ENCODE results near the gene REEP3. TPM values are rescaled to one million over a fixed set of nuclear protein-coding genes. Genes with fewer than 3 reads are reported as not detected.
A peak's percentile ranks its signal among the peaks of the same experiment; 100 is the strongest.

REEP3 gene
- polyA plus RNA-seq, 1 donor: 12.4 TPM

DNA sequence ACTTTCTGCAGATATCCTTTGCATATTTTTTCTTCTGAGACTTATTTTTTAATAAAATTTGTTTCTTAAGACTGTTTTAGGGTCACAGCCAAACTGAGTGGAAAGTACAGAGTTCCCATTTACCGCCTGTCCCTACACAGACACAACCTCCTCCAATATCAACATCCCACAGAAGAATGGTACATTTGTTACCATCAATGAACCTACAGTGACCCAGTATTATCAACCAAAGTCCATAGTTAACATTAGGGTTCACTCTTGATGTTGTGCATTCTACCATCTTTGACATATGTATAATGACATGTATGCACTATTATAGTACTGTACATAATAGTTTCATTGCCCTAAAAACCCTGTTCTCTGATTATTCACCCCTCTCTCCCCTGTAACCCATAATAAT is 14.6 kb upstream of the REEP3 start:
- DNase-seq: no peak

DNA sequence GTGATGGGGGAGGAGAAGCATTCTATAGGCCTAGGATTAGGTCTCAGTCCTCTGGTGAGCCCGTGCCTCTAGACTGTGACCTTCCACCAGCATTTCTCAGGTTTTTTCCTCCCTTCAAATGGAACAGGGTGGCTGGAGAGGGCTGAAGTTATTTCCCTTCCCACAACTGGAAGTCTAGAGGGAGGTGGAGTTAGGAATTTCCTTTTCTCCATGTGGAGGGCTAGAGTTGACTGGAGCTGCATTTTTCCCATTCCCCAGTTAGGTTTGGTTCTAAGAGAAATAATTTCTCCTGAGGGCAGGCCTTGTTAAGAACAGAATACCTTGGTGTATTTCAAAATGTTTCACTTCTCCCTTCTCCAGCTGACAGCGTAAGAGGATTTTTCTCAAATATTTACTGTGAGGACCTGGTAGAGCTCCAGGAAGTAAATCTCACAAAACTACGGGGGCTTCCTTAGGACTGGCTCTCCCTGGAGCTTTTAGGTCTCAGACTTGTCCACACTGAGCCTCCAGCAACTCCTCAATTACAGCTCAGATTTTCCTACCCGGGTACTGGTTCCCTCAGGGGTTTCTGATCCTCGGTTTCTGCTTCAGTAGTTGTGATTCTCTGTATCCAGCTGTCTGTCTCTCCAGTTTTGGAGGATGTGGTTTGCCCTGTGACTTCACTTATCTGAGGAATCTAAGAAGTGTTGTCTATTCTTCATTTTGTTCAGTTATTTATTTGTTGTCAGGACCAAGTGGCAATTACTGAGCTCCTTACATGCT is 6.0 kb upstream of the REEP3 start:
- DNase-seq: no peak

DNA sequence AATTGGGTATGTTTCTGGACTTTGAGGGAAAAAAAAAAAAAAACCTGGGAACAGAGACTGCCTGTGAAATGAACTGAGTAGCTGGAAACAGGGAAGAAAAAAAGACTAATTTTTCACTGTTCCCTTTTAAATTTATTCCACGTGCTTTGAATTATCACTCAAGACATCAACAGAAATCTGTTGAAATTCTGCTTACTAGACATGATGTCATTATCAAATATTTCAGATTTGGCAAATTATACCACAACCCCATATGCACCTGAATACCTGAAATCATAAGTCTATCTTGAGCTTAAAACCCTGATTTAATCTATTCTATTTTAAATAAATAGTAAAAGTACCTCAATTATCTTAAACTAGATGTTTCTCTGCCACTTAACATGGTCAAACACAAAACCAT is 5.0 kb upstream of the REEP3 start:
- DNase-seq: no peak

DNA sequence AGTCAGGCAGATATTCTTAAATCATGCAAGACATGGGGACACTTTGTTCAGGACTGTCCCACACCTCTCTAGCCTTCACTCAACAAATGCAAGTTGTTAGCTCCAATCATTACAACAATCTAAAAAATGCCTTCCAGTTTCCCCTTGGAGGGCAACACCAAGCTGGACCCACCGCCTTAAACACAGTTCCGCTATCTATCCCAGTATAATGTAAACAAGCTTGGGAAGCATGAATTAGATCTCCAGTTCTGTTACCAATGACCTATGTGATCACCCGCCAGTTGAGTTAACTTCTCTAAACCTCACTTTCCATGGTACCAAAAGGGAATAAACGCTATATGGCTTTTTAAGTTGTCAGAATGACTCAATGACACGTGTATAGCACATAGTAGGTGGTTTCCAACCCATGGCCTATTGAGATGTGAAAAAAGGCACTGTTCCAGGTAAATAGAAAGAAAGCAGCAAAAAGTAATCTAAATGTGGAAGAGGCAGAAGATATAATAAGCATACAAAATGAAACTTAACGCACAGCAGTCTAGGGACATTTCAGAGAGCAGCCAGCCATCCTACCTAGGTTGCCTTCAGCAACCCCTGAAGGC is 2.4 kb upstream of the REEP3 start:
- no peak for DNase-seq

DNA sequence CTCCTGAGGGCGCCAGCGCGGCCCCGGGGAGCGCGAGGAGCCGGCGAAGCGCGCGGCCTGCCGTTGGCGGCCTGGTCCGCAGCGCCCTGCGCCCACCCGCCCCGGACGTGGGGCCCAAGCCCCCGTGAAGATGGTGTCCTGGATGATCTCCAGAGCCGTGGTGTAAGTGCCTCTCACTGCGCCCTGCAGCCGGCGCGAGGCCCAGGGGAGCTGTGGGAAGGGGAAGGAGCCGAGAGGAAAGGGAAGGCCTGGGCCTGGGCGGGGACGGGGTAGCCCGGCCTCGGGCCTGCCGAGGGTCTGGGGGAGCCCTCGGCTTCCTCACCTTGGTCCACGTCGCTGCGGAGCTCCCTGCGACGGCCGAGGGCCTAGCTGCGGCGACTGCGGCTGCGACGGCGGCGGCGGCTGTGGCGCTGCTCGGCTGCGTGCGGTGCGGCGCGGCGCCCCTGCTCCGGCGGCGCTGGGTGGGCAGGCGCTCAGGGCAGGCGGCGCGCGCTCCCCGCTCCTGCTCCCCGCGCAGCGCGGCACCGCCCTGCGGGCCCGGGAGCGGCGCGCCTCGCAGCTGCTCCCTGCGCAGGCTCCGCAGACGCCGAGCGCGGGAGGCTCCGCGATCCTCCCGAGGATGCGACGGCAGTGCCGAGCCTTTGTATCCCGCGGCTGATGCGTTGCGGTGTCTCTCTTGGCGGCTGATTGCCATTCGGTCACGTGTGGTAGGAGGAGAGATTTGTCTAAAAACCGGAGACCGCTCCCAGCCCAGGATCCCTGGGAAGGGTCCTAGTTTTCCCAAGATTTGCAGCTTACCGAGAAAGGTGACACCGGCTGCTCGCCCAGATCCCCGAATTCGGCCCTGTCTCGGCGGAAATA is 445 bp downstream of the REEP3 start:
- peak; percentile 82 for DNase-seq

DNA sequence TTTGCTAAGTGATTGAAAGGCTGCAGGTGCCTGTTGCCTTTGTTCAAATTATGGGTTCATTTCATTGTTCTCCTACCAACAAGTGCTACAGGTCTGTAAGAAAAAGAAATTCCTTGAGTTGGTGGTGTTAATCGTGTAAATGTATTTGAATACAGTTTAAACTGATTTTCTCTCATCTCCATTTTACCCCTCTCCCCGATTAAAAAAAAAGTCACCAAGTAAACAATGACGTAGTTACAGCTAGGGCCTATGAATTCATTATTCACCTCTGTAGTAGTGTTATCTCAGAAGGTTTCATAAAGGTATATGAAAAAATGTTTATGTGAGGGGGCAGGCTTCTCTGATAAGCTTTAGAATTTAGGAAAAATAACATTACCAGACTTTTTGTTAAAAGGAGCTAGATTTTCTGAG is 1.1 kb downstream of the REEP3 start:
- DNase-seq: no peak

DNA sequence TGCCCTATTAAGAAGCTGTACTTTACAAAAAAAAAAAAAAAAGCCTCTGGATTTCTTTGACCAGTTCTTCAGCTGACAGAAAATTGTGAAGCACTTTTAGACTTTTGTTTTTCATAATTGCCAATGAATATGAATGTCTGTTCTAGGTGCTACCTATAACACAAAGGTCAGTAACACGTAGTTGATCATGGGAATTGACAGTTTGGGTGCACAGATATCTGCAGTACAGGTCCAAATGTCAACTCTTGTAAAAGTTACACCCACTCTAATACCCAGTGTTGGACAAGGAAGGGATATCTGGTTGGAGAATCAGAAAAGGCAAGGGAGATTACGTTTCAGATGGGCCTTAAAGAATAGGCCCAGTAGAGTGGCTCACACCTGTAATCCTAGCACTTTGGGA is 1.8 kb downstream of the REEP3 start:
- no peak for DNase-seq

DNA sequence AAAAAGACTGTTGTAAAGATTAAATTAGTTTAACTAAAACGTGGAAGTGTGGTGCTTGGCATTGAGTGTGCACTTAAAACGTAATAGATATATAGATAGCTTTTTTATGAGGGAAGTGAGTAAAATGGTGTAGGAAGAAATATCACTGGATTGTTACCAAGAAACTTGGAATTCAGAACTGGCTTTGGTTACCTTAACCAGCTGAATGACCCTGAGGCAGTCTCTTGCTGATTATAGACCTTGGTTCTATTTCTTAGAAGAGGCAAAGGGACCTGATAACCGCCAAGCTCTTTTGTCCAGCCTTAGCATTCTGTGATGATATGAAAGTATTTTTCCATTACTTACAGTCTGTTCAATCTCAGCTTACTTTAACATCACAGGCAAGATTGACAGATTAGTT is 3.8 kb downstream of the REEP3 start:
- DNase-seq: no peak

DNA sequence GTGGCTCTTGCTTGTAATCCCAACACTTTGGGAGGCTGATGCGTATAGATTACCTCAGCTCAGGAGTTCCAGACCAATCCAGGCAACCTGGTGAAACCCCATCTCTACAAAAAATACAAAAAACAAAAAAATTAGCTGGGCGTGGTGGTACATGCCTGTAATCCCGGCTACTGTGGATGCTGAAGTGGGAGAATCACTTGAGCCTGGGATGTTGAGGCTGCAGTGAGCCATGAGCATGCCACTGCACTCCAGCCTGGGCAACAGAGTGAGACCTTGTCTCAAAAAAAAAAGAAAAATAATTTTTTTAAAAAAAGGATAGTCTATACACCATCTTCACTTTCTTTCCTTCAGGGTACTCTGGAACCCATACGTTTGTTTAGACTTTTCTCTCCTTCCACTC is 6.2 kb downstream of the REEP3 start:
- no peak for DNase-seq

DNA sequence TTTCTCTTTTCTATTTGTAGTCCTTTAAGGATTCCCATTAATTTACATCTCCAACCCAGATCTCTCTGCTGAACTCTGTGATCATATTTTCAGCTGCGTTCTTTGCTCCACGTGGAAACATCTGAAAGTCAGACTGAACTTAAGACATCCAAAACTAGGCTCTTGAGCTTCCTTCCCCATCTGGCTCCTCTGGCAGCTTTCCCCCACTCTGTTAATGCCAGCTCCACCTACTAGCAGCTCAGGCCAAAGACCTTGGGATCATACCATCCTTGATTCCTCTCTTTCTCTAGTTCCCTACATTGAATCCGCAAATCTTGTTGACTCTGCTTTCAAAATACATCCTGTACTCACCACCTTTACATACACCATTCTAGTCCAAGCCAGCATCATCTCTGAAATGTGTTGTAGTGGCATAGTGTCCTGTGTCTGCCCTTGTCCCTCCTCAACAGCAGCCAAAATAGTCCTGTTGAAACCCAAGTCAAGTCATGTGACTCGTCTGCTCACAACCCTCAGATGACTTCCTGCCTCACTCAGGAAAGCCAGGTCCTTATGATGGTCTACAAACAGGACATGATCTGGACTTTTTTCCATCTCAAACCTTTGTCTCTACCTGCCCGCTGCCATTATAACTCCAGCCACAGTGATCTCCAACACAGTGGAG is 7.0 kb downstream of the REEP3 start:
- no peak for DNase-seq

DNA sequence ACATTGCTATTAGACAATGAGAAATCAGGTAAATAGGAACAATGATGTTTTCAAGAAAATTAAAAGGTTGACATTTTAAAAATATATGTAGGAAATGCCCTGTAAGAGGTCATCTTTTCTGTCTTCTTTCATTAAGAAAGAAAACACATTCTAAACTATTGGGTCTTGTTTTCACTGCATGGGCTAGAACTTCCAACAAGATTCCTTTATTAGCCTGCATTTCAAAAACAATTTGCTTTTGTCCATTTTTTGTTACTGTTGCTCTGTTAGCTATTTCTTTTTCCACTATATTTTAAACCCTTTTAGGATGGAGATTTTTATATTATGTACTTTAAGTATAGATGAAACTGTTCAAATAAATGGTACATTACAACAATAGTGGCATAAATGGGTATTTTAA is 9.2 kb downstream of the REEP3 start:
- DNase-seq: no peak

DNA sequence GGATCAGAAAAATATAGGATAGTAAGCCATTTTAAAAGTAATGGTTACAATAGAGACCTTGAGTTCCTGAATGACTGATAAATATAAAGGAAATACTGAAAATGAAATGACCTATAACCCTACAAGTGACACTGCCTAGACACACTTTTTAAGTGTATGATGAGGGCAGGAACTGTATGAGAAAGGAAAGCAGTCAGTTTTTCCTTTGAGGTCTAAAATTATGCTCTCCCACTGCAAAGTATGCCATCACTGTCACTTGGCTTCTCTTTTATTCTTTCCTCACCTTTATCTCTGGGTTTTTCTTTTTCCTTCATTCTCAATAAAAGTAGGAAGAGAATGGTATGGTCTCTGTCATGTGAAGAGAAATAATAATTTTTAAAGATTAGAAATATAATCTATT is 13.5 kb downstream of the REEP3 start:
- DNase-seq: no peak

DNA sequence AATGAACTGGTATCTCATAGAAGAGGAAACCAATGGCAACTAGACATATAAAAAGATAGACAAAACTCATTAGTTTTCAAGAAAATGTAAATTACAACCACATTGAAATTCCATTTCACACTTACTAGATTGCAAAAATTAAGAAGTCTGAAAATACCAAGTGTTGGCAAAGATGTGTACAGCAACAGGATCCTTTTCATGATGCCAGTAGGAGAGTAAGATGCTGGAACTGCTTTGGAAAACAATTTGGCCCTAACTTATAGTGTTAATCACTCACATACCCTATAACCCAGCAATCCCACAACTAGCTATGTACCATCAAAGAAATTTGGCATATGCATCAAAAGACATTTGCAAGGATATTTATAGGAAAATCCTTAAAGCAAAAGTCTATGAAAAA is 15.5 kb downstream of the REEP3 start:
- no peak for DNase-seq

DNA sequence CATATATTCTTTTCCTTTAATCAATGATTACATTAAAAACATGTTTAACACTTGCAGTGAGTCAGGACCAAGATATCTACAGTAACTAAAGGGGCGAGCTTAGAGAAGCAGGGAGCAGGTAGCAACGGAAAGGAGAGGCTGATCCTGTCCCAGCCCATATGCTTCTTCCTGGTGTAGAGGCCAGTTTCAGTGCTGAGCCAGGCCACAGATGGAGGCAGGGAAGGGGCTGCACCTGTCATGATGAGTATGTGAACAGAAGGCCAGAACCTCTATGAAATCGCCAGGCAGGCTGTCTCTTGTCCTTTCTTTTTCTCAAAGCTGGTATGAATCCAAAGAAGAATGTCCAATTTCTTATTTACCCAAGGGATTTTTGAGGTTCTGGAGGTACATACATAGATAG is 16.3 kb downstream of the REEP3 start:
- DNase-seq: no peak

DNA sequence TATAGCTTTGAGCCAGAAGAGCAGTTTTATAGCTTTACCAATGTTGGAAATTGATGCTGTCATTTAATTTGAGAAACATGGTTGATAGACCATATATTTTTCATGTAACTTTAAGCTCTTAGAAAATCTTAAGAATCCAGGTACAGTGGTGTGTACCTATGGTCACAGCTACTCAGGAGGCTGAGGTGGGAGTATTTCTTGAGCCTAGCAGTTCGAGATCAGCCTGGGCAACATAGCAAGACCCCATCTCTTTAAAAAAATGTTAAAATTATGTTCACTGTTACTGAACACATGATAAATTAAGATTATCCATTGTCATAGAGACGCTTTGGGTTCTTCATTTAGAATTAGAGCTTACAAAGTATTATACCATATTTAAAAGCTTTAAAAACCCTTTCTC is 18.2 kb downstream of the REEP3 start:
- no peak for DNase-seq

DNA sequence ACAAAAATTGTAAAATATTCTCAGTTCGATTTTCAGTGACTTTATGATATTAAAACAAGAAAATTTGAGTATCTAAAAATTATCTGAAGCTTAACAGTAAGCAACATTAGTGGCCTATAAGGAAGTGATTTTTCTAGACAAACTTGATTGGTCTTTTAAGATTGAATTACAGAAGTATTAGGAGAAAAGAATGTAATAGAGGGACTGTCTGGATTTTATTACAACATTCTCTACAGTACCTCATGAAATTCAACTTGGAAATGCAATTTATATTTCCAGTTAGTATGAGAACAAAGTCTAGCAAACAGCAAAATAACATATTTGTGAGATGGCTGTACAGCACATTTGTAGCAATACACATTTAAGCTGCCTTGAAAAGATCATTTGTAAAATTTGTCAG is 18.8 kb downstream of the REEP3 start:
- no peak for DNase-seq

DNA sequence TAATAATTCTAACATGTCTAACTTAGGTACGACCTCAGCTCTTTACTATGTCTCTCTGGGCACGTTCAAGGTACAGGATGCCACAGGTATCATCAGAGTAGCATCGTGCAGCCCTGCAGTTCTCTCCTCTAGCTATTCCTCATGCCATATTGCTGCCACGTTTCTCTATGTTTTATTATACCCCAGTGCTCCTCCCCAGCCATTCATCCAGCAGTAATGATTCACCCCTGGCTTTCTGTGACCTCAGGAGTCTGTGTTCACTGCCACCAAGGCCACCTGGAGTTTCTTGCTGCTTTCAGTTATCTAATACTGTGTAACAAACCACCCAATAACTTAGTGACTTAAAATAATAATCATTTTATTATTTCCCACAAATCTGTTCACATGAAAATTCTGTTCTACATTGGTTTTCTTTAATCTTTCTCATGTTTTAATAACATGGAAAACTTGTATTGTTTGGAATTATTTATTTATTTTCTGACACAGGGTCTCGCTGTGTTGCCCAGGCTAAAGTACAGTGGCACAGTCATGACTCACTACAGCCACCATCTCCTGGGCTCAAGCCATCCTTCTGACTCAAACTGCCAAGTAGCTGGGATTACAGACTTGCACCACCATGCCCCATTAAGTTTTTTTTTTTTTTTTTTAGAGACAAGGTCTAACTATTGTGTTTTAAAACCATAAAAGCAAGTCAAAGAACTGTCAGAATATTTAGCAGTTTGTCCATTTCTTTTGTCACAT is 21.8 kb downstream of the REEP3 start:
- no peak for DNase-seq

DNA sequence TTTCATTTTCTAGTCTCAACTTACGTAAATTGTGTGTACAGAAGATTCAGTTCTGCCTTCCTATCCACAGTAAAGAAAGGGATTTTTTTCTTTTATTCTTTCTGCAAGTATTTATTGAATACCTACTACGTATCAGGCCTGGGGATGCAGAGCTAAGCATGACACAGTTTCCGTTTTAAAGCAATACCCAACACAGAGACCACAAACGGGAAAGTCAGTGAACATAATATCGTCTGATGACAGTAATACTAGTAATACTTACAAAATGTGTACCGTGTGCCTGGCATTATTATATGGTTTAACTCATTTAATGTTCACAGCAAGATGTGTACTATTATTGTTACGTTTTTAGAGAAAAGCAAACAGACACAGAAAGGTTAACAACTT is 22.4 kb downstream of the REEP3 start:
- no peak for DNase-seq

DNA sequence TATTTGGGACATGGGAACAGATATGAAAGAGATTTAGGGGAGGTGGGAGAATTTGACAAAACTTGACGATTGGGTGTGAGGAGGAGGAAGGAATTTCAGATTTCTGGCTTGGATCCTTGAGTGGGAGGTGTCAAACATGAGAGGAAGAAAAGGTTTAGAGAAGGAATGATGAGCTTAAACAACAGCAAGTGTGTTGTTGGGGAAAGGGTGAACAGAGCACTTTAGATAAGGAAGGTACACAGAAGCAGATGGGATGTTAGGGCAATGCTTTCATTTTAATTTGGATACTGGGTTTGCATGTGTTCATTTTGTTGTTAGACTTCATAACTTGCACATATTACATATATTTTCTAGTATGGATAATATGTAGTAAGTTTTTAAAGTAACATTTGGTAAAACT is 23.2 kb downstream of the REEP3 start:
- no peak for DNase-seq

DNA sequence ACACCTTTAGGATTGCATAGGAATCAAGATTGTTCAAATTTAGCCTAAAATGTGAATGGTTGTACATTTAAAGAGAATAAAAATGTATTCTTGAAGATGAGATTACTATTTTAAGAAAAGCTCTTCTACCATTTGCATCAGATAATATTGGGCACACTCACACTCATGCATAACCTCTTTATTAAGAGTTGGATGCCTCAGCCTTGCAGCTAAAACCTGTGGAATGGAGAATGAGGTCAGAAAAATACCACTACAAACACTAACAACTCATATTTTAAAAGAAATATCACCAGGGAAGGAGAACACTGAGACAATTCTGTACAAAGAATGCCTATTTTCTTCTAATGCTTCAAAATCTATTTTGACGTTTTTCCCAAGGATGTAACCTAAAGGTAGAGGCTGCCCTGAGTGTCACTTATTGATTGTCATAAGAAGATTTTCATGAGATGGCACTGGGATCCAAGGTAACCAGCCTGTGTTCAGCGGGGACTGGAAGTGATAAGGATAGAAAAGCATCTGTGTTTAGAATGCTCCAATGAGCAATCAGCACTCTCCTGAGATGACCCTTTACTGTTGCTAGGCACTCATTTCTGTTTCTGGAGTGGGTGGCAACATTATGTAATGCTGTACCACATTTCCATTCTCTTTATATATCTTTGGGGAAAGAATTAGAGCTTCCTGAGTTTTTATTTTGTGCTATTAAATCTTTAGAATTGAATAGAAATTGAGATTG is 26.6 kb downstream of the REEP3 start:
- no peak for DNase-seq

DNA sequence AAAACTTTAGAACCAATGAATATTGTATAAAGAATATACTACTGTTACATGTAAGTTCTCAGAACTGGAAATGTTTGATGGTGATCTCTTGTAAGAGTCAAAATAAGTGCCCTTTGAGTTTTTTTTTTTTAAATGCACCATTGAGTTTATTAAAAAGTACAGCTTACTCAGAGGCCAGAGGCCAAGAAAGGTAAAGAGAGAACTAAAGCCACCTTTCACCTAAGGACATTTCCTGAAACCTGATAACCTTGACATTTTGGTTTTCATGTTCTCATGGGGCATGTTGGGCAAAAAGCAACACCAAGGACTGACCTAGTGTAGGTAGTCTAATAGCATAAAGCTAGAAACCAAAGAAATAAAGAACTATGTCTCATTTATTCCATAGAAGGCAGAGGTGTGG is 27.7 kb downstream of the REEP3 start:
- no peak for DNase-seq

DNA sequence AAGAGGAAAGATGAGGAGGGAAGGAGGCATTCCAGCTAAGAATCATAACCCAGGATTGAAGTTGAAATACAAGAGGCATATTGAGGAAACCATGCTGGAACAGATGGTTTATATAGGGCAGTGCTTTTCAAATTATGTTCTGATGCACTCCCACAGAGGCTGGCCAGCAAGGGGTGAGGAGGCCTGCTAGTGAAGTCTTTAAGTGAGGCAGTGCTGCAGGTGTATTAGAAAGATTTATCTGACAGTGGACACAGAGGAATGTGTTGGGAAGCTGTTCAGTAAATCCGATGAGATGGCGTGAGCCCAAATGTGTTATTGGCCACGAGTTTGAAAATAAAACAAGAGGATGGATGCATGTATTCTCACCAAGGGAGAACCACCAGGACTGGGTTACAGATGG is 28.6 kb downstream of the REEP3 start:
- DNase-seq: no peak

Measured in hindlimb muscle (tissue), 1 donor.